Hepatic stellate cell (primary cell): ENCODE data around the gene EDNRB.
"Not testable (repeated sequence)": the region's sequence is repeated elsewhere in the genome, so short reads cannot be mapped to it uniquely, and the experiment has no call there.

ENCODE experiments used
- DNase-seq: peaks from one replicate; pipeline ENCODE4 v3.0.0; 2011; ENCODE audit warnings: low spot score

EDNRB gene

GRCh38 chr13:77896536-77896935 lies 22.1 kb downstream of the EDNRB start:
- DNase-seq: no peak

- DNase-seq: no peak
Measured at GRCh38 chr13:77894743-77895142, 23.9 kb downstream of the EDNRB start.

DNA sequence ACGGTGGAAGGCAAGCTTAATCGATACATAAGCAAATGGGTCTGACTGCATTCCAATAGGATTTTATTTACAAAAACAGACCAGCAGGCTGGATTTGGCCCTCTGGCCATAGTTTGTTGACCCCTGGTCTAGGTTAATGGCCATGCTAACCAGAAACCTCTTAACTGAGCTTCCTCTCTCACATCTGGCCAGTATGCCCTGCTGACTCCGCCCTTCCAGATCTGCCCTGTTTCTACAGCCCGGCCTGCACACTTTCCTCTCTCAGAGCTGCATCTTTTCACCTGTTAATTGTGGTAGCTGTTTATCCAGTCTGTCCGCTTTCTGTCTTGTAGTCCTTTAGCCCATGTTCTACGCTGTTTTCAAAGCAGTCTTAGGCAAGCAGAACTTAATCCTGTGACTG lies 25.6 kb downstream of the EDNRB start:
- DNase-seq: no peak

DNA sequence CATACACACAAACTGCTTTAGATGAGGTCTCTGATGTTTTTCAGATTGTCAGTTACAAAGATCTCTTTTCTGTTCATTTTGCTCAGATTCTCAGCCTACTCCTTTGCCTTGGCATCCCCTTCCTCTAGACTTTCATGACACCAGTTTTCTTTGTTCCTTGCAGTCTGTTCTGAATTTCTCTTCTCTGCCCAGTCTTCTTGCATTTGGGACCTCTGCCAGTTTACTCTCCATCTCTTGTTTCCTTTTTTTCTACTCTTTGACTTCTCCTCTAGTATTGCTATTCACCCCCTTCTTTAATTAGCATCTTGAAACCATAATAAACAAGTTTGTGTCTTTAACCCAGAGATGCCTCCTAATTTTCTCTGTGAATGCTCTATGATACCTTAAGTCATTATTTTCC lies 26.1 kb downstream of the EDNRB start:
- DNase-seq: no peak

DNA sequence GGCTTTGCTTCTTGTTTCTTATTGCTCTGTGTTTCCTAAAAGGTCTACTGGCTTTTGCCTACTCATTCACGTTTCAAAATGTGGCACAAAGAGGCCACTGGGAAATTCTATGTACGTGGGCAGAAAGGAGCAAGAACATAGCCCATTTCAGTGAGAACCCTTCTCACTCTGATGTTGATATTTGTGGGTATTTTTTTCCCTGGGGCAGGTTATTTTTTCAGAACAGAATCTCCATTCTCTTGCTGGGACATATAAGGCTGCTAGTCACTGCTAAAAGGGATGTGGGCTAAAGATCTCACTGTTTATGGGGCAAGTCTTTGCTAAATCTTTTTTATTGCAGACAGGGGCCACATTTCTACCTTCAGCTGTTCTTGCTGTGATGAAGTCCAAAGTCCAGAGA lies 27.1 kb downstream of the EDNRB start:
- no peak for DNase-seq

DNA sequence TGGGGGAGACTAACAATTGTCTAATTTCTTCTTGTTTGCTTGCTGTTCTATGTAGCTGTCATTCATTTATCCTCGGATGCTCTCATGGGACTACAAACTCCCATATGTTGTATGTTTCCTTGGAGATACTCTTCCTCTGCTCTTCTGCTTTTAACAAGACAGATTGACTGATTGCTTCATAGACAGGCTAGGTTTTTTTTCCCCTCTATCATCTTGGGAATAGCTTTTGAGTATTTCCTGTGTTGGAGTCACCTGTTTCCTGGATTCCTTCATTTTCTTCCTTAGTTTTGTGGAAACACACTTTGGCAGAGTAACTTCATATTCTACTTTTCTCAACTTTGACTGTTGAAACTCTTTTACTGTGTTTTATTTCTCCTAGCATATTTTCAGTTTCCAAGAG lies 27.6 kb downstream of the EDNRB start:
- no peak for DNase-seq

GRCh38 chr13:77883328-77883727 lies 35.3 kb downstream of the EDNRB start:
- no peak for DNase-seq

DNA sequence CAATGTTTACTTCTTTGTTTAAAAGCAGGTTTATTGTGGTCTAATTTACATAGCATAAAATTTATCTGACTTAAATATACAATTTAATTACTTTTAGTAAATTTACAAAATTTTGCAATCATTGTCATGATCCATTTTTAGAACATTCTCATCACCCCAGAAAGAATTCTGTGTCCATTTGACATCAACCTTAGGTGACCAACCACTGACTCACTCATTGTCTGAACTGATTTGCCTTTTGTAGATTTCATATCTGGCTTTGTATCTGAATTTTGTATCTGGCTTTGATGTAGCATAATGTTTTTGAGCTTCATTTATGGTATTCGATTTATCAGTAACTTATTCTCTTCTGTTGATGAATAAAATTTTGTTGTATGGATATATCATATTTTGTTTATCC lies 40.4 kb downstream of the EDNRB start:
- no peak for DNase-seq

DNA sequence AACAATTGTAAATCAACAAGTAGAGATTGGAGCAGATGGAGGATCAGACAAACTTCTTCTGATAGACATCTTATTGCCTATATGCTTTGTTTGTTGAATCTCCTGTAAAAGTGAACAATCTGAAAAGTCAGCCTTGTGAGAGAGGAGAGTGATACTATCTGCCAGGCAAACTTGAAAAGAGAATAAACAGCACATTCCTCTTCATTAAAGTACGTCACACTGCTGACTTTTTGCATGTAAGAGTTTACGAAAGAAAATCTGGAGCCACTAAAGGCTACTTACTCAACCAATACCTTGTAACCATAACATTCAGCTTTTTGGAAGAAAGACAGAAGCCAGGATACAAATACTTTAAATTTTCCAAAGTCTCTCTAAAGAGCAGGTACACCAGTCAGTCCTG lies 42.5 kb downstream of the EDNRB start:
- no peak for DNase-seq

- DNase-seq: no peak
Measured at GRCh38 chr13:77874406-77874805, 44.2 kb downstream of the EDNRB start.

DNA sequence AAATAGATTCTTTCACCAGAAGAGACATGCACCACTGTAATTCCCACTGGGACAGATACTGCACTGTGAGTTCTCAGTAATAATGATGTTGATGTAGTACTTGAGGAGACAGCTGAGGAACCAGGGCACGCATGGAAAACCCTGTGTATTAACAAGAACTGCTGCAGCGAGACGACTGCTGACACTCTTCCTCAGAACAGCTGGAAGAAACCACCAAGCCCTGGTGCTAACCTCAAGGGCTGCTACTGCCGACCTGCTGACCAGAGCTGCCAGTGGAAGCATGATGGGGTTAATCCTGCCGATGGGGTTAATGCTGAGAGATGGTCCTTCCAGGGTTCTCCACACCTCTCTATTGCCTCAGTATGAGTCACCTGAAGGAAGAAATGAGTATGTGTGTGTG lies 45.6 kb downstream of the EDNRB start:
- no peak for DNase-seq

GRCh38 chr13:77871596-77871995 lies 47.0 kb downstream of the EDNRB start:
- DNase-seq: no peak

- DNase-seq: no peak
Measured at GRCh38 chr13:77868717-77869116, 49.9 kb downstream of the EDNRB start.

- DNase-seq: no peak
Measured at GRCh38 chr13:77866971-77867370, 51.7 kb downstream of the EDNRB start.

DNA sequence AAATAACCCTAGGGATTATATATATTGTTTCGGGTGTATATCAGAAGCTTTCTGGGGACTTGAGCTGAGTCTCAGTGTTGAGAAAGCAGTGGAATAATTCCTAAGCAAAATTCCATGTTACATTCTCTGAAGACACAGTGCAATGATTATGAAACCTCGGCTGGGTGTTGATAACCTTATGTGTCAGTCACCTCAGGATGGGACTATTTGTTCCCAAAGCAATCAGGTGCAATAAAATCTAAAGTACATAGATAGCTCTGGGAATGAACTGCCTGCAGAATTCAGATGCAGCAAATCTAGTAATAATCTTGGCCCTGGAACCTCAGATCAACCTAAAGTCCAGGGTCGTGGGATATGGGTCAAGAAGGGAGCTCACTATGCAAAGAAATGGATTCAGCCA lies 53.0 kb downstream of the EDNRB start:
- no peak for DNase-seq

DNA sequence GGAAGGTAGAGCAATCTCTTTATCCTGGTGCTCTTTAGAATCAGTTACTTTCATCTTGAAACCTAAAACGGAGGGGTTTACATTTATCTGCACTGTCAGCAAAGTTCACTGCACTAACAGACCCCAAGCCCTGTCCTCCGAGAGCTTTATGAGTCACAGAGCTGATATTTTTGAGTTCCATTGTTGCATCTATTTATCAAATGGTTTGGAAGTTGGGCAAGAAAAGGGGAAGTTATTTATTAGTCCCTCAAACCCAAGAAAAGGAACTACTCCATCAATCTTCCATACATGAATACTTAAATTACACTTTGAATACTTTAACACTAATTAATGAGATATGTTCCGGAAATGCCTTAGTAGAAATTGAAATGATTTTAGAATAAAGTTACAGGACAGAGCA lies 55.5 kb downstream of the EDNRB start:
- no peak for DNase-seq

GRCh38 chr13:77861741-77862140 lies 56.9 kb downstream of the EDNRB start:
- no peak for DNase-seq

DNA sequence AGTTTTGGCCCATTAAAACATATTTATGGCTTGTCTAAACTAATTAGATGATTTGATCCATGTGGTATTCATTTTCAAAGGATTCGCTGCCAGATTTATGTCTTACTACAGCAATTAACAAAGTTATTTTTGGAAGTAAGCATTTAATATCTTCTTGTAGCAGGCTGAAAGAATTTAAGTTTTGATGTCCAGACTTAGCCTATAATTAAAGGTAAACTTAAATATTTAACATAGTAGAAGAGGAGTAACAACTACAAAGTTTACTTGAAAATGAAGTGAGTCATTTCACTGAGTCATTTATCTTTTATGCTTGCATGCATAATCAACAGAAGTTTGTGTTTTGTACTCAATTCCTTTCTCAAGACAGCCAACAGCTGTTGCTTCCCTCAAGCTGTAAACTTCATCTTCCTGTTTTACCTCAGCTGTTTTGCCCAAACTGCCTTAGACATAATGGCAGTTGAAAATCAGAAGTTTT lies 58.1 kb downstream of the EDNRB start:
- DNase-seq: no peak

GRCh38 chr13:77859450-77859849 lies 59.2 kb downstream of the EDNRB start:
- DNase-seq: no peak

GRCh38 chr13:77857531-77858209 lies 61.0 kb downstream of the EDNRB start:
- DNase-seq: no peak

DNA sequence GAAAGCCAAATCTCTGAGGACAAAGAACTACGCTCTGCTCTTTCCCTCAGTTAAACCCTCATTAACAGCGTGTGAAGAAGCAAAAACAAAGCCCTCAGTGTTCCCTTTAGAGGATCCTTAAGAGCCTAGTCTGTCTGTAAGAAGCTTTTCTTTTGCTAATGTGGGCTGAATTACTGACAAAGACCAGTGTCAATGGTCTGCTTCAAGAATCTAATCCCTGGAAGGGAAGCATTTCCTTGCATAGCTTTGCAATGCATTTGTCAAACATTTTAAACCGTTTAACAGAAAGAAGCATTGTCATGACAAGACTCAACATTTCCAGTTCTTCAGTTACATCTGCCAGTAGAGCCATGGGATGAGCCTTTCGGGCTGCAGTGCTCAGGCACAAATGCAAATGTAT lies 64.9 kb downstream of the EDNRB start:
- no peak for DNase-seq

- not testable (repeated sequence) for DNase-seq
Measured at GRCh38 chr13:77848050-77848449, 70.6 kb downstream of the EDNRB start.

- no peak for DNase-seq
Measured at GRCh38 chr13:77846173-77846572, 72.5 kb downstream of the EDNRB start.
